BLaER1 (cell line): ENCODE data around the gene UBE3D.

Source experiments
- H3K27ac ChIP-seq: shearing (Covaris generic); formaldehyde crosslinking; 2 replicates; pipeline ENCODE4 v1.8.1; 2022
- H3K27me3 ChIP-seq: shearing (Covaris generic); formaldehyde crosslinking; 2 replicates; pipeline ENCODE4 v1.8.1; 2022
- H3K36me3 ChIP-seq: shearing (Covaris generic); formaldehyde crosslinking; 2 replicates; pipeline ENCODE4 v1.8.1; 2022
- H3K4me1 ChIP-seq: shearing (Covaris generic); formaldehyde crosslinking; 2 replicates; pipeline ENCODE4 v1.8.1; 2022
- H3K4me2 ChIP-seq: shearing (Covaris generic); formaldehyde crosslinking; 2 replicates; pipeline ENCODE4 v1.8.1; 2022
- H3K4me3 ChIP-seq: shearing (Covaris generic); formaldehyde crosslinking; 2 replicates; pipeline ENCODE4 v1.8.1; 2022
- H3K9ac ChIP-seq: shearing (Covaris generic); formaldehyde crosslinking; 2 replicates; pipeline ENCODE4 v1.8.1; 2022
- H3K9me3 ChIP-seq: shearing (Covaris generic); formaldehyde crosslinking; 2 replicates; pipeline ENCODE4 v1.8.1; 2022
- H4K20me1 ChIP-seq: shearing (Covaris generic); formaldehyde crosslinking; 2 replicates; pipeline ENCODE4 v1.8.1; 2022
- Cebpa-rat ChIP-seq: shearing (Covaris generic); IDR thresholded peaks from 2 replicates; pipeline ENCODE4 v1.8.1; 2022

Gene UBE3D

DNA sequence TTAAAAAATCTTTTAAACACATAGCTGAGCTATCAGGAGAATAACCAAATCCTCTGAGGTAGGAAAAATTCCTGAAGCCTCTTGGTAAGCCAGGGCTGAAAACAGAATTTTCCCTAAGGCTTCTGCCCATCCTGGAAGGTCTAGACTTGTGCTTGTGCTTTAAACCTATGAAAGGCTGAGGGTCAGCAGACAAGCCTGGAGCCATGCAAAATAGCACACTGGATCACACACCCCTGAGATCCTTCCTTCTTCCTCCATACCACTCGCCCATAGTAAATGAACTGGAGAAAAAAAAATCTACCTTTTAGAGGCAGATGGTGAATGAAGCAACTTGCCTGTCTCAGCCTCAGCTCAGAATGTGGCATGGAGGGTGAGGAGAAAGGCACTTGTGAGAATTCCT lies 144.4 kb downstream of the UBE3D start:
- H4K20me1 ChIP-seq, result no peaks in the 10 kb centered on the region
- H3K9ac ChIP-seq, result no peak overlapping the region
- no peaks in the 10 kb centered on the region for H3K36me3 ChIP-seq
- peaks cover 7% of the 10 kb centered on the region for H3K9me3 ChIP-seq
- H3K4me1 ChIP-seq, result no peaks in the 10 kb centered on the region
- no peak overlapping the region for H3K4me2 ChIP-seq
- no peak overlapping the region for H3K4me3 ChIP-seq
- H3K27me3 ChIP-seq, result no peaks in the 10 kb centered on the region
- no peak overlapping the region for H3K27ac ChIP-seq
- no peak for TF ChIP-seq Cebpa-rat

- Histone ChIP-seq H3K27ac (no peak overlapping the region), H4K20me1 (no peaks in the 10 kb centered on the region), H3K27me3 (no peaks in the 10 kb centered on the region), H3K9ac (no peak overlapping the region), H3K4me2 (no peak overlapping the region), H3K4me1 (no peaks in the 10 kb centered on the region), H3K4me3 (no peak overlapping the region), H3K36me3 (no peaks in the 10 kb centered on the region), H3K9me3 (peaks cover 7% of the 10 kb centered on the region)
- no peak for TF ChIP-seq Cebpa-rat
Observed at GRCh38 chr6:82917346-82918064, 148.1 kb downstream of the UBE3D start.

DNA sequence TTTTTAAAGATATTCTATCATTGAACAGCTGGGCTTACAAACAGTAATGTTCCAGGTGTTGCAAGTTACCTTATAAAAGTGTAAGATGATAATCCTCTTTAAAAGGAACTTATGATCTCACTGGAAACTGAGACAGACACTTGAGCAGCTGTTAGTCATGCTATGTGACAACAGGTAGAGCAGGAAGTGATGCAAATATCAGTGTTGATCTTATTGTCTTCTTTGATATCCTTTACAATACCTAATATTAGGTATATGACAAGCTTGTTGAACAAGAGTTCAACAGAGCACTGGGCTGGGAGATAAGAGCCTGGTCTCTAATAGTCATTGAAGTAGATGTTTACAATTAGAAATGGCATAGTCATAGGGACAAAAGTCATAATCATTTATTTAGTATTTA lies 150.0 kb downstream of the UBE3D start:
- Histone ChIP-seq H3K4me1 (no peaks in the 10 kb centered on the region), H3K4me3 (no peak overlapping the region), H3K4me2 (no peak overlapping the region), H3K27me3 (no peaks in the 10 kb centered on the region), H3K9ac (no peak overlapping the region), H3K36me3 (no peaks in the 10 kb centered on the region), H3K9me3 (peaks cover 7% of the 10 kb centered on the region), H3K27ac (no peak overlapping the region), H4K20me1 (no peaks in the 10 kb centered on the region)
- no peak for TF ChIP-seq Cebpa-rat

DNA sequence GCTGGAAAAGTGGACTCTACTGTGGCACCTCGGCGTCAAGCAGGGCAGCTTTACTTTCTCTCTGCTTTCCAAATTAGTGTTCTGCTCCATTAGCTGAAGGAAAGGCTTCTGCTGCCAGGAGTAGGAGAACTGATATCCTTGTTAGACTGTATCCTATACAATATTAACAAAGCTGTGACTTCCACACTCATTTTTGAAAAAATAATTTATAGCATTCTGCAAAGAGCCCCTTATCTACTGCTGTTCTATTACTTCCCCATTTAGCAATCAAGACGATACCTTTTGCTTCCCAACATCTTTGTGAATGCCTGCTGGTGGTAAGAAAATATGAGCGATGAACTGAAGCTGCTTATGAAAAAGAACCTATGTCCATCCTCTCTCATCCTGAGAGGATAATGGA lies 151.1 kb downstream of the UBE3D start:
- Histone ChIP-seq H3K9ac (no peak overlapping the region), H3K36me3 (no peaks in the 10 kb centered on the region), H3K9me3 (peaks cover 7% of the 10 kb centered on the region), H4K20me1 (no peaks in the 10 kb centered on the region), H3K27ac (no peak overlapping the region), H3K27me3 (no peaks in the 10 kb centered on the region), H3K4me2 (no peak overlapping the region), H3K4me1 (no peaks in the 10 kb centered on the region), H3K4me3 (no peak overlapping the region)
- TF ChIP-seq Cebpa-rat, result no peak

DNA sequence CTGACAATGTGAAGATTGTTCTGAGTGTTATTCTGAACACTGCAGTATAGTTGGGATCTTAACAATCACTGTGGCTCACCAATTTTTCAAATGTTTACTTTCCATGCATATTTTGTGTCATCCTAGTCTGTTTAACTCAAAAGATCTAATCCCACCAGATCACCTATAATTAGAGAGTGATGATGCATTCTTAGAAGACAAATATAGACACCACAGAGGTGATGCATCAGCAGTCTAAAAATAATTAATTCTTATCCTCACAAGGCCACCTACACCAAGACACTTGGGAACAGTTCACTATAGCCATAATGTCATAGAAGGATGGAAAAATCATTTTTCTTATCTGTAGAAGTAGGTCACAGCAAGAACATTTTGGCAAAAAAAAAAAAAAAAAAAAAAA lies 154.8 kb downstream of the UBE3D start:
- Histone ChIP-seq H3K4me3 (no peak overlapping the region), H3K9ac (no peak overlapping the region), H3K4me2 (no peak overlapping the region), H4K20me1 (no peaks in the 10 kb centered on the region), H3K27me3 (no peaks in the 10 kb centered on the region), H3K27ac (no peak overlapping the region), H3K4me1 (0 out of 2 replicates have a peak, but pooled peaks cover 5% of the 10 kb centered on the region), H3K9me3 (no peaks in the 10 kb centered on the region), H3K36me3 (no peaks in the 10 kb centered on the region)
- no peak for TF ChIP-seq Cebpa-rat

DNA sequence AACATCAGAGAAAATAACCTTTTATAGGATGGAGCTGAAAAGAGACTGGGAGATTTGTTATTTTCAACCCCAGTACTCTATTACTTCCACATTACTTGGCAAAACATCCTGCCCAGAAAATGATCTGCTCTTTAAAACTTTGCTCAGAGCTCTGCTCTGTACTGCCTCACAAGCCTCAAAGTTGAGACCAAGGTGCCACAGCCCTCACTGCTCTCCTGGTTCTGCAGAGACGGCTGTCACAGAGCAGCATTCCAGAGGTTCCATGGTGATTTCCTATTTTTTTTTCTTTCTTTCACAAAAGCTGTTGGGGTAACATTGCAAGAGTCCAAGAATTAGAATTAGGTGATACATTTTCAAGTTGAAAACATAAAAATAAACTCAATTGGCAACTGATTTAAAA lies 155.2 kb downstream of the UBE3D start:
- no peaks in the 10 kb centered on the region for H3K36me3 ChIP-seq
- no peaks in the 10 kb centered on the region for H3K9me3 ChIP-seq
- H3K27ac ChIP-seq, result no peak overlapping the region
- H3K4me3 ChIP-seq, result no peak overlapping the region
- H3K4me2 ChIP-seq, result no peak overlapping the region
- 0 out of 2 replicates have a peak, but pooled peaks cover 5% of the 10 kb centered on the region for H3K4me1 ChIP-seq
- no peak for TF ChIP-seq Cebpa-rat
- H4K20me1 ChIP-seq, result no peaks in the 10 kb centered on the region
- H3K9ac ChIP-seq, result no peak overlapping the region
- no peaks in the 10 kb centered on the region for H3K27me3 ChIP-seq

- no peak for TF ChIP-seq Cebpa-rat
- Histone ChIP-seq H3K9ac (no peak overlapping the region), H4K20me1 (no peaks in the 10 kb centered on the region), H3K4me2 (no peak overlapping the region), H3K36me3 (no peaks in the 10 kb centered on the region), H3K9me3 (no peaks in the 10 kb centered on the region), H3K4me1 (0 out of 2 replicates have a peak, but pooled peaks cover 5% of the 10 kb centered on the region), H3K27ac (no peak overlapping the region), H3K27me3 (no peaks in the 10 kb centered on the region), H3K4me3 (no peak overlapping the region)
Observed at GRCh38 chr6:82909551-82909950, 156.1 kb downstream of the UBE3D start.

GRCh38 chr6:82908661-82909060 lies 157.0 kb downstream of the UBE3D start:
- Histone ChIP-seq H3K27ac (no peak overlapping the region), H3K4me2 (no peak overlapping the region), H3K4me1 (0 out of 2 replicates have a peak, but pooled peaks cover 5% of the 10 kb centered on the region), H3K9ac (no peak overlapping the region), H3K4me3 (no peak overlapping the region), H3K9me3 (no peaks in the 10 kb centered on the region), H4K20me1 (no peaks in the 10 kb centered on the region), H3K27me3 (no peaks in the 10 kb centered on the region), H3K36me3 (no peaks in the 10 kb centered on the region)
- TF ChIP-seq Cebpa-rat, result no peak

DNA sequence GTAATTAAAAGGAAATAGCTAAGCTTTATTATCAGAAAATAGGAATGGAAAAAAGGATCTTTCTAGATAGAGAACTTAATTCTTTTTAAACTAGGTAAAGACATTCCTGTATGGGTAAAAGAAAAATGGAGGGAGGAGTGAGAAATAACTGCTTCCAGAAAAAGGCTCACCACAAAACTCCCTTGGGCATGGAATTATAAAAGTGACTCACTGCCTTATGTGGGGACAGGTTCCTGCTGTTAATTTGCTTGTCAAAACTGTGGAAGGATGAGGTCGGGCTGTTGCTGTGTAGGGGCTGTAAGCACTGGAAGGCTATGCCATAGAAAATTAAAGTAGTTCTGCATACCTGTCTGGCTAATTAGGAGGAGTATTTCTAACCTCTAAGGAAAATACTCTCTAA lies 158.7 kb downstream of the UBE3D start:
- Histone ChIP-seq H3K4me1 (0 out of 2 replicates have a peak, but pooled peaks cover 5% of the 10 kb centered on the region), H3K4me3 (no peak overlapping the region), H3K9ac (no peak overlapping the region), H3K9me3 (no peaks in the 10 kb centered on the region), H3K4me2 (no peak overlapping the region), H3K27me3 (no peaks in the 10 kb centered on the region), H4K20me1 (no peaks in the 10 kb centered on the region), H3K36me3 (no peaks in the 10 kb centered on the region), H3K27ac (no peak overlapping the region)
- no peak for TF ChIP-seq Cebpa-rat

DNA sequence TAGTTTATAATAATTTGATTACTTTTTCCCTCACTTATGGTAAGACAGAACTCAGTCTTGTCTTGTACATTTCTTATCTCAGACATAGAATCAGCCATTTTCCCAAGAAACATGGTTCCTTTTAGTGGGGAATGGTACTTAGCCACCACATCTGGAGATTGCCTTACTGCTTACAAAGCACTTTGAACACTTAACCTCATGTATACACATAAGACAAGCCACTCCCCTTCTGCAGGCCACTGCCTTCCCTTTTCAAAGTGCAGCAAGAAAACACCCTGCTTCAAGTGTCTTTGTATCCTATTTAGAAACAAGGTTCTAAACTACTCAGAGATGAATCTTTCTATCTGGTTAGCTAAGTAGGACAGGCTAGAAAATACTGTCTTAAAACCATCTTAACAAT lies 159.2 kb downstream of the UBE3D start:
- Histone ChIP-seq H3K4me1 (0 out of 2 replicates have a peak, but pooled peaks cover 5% of the 10 kb centered on the region), H3K9me3 (no peaks in the 10 kb centered on the region), H3K27me3 (no peaks in the 10 kb centered on the region), H3K36me3 (no peaks in the 10 kb centered on the region), H3K9ac (no peak overlapping the region), H3K4me3 (no peak overlapping the region), H4K20me1 (no peaks in the 10 kb centered on the region), H3K27ac (no peak overlapping the region), H3K4me2 (no peak overlapping the region)
- TF ChIP-seq Cebpa-rat, result no peak

DNA sequence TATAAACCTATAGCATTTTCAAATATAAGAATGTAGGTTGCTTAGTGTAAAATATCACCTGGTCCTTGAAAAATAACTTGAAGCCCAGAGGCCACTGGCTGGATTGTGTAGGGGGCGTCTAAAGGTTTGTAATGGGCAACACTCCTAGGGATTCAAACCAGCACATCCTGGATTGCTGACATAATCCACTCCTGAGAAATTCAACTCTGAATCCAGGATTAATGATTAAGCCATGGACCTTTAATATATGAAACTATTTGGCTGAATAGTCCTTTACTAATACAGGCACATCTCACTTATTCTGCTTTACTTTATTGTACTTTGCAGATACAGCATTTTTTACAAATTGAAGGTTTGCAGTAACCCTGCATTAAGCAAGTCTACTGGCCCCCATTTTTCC lies 160.8 kb downstream of the UBE3D start:
- Histone ChIP-seq H3K9ac (no peak overlapping the region), H4K20me1 (no peaks in the 10 kb centered on the region), H3K27ac (no peak overlapping the region), H3K4me1 (0 out of 2 replicates have a peak, but pooled peaks cover 5% of the 10 kb centered on the region), H3K4me3 (no peak overlapping the region), H3K9me3 (no peaks in the 10 kb centered on the region), H3K27me3 (no peaks in the 10 kb centered on the region), H3K4me2 (no peak overlapping the region), H3K36me3 (no peaks in the 10 kb centered on the region)
- TF ChIP-seq Cebpa-rat, result no peak
